ENCODE measurements around the gene ADCY10. TPM values are rescaled to one million over a fixed set of nuclear protein-coding genes. Genes with fewer than 3 reads are reported as not detected.
"Not testable (repeated sequence)": the region's sequence is repeated elsewhere in the genome, so short reads cannot be mapped to it uniquely, and the experiment has no call there.

Gene ADCY10
- total and polyA plus RNA-seq, 2 of the 8 experiments (the other 6 are each of a cell fraction or from before 2014, with no cell fraction given) = 0.02 TPM; not detected in 1

DNA sequence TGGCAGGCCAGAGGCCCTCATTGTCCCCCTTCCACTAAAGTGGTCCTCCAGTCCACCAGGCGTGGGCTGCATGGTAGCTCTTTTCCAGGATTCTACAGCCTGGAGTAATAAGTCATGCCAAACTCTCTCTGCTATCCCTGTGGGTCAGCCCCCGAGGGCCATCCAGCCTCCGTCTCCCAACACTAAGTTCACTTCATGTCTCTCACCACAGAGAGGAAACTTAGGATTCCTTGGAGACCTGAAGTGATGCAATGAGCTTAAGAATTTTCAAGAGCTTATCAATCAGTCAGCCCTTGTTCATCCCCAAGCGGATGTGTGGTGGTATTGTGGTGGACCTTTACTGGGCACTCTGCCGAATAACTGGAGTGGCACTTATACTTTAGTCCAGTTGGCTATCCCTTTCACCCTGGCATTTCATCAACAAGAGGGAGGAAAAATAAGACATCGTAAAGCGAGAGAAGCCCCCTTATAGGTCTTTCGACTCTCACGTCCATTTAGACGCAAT, 48.1 kb downstream of the ADCY10 start:
- H3K4me3 ChIP-seq (ENCODE audit: extremely low read depth in 1 of 4, insufficient read depth in 2 of 4, low read depth in 3 of 4, low read length in 4 of 4); H2AFZ ChIP-seq (ENCODE audit: low read length); H3K36me3 ChIP-seq (ENCODE audit: control insufficient read depth in 2 of 4, insufficient read depth in 4 of 4, low read length in 3 of 4); H4K5ac ChIP-seq (ENCODE audit: insufficient read length, low read depth, low read length); H3K23me2 ChIP-seq (ENCODE audit: low read depth, low read length); POLR2A ChIA-PET (ENCODE audit: partially characterized antibody); H4K8ac ChIP-seq (ENCODE audit: extremely low read depth, insufficient read depth, low read length); H3K56ac ChIP-seq (replicated peaks; ENCODE audit: insufficient read length, low read depth, low read length); H3K79me1 ChIP-seq (ENCODE audit: low read depth, low read length); H3K27ac ChIP-seq (ENCODE audit: low read depth, low read length); H2BK12ac ChIP-seq (ENCODE audit: low read depth, low read length); H3K4me1 ChIP-seq (replicated peaks in 1 of 4; ENCODE audit: control insufficient read depth in 3 of 4, insufficient read depth in 4 of 4, low read length in 3 of 4); H3K9ac ChIP-seq (replicated peaks in 1 of 4; ENCODE audit: extremely low read depth in 1 of 4, low read depth in 3 of 4, low read length in 3 of 4); H4K20me1 ChIP-seq (replicated peaks in 1 of 2; ENCODE audit: control insufficient read depth in 1 of 2, insufficient read depth in 2 of 2, low read length in 2 of 2); H3K23ac ChIP-seq (ENCODE audit: insufficient read length); DNase-seq (ENCODE audit: low read depth in 1 of 2, low spot score in 2 of 2); H3K27me3 ChIP-seq (replicated peaks in 1 of 4; ENCODE audit: control insufficient read depth in 3 of 4, extremely low read depth in 1 of 4, insufficient read depth in 3 of 4, low read length in 3 of 4); FAIRE-seq; H3K14ac ChIP-seq (ENCODE audit: insufficient read length); H2BK15ac ChIP-seq (ENCODE audit: low read length); H2BK20ac ChIP-seq (ENCODE audit: low read length); H3K4ac ChIP-seq (replicated peaks; ENCODE audit: insufficient read length, low read depth, low read length); H4K91ac ChIP-seq (replicated peaks; ENCODE audit: insufficient read length, low read length); H2AK5ac ChIP-seq (ENCODE audit: low read depth, low read length); H2BK120ac ChIP-seq (replicated peaks; ENCODE audit: low read depth, low read length); H3K79me2 ChIP-seq (ENCODE audit: control insufficient read depth in 1 of 2, insufficient read depth in 2 of 2, low read length in 2 of 2); H3K18ac ChIP-seq (ENCODE audit: extremely low read depth, low read length); H2BK5ac ChIP-seq (ENCODE audit: low read depth, low read length); H3K4me2 ChIP-seq (ENCODE audit: insufficient read depth in 1 of 2, low read depth in 2 of 2, low read length in 2 of 2); H3K9me3 ChIP-seq (ENCODE audit: insufficient read depth in 2 of 2, low read depth in 1 of 2, low read length in 1 of 2): not testable (repeated sequence)
- WGBS, 2 experiments (ENCODE audit: extremely low coverage in 1 of 2, insufficient coverage in 1 of 2, insufficient read length in 1 of 2, insufficient replicate concordance in 2 of 2, low coverage in 1 of 2, low lambda C conversion rate in 2 of 2, missing lambda C conversion rate in 1 of 2) = 91% methylated on average over 10 of the region's 10 CpGs; no CpG with 5 or more reads in 1 of the 2 experiments
- CTCF ChIA-PET (ENCODE audit: partially characterized antibody) = interaction anchor here (1.4 kb wide), 1 partner anchor 13 kb away, joined by 5 read pairs; no protein-coding TSS in a partner anchor

DNA sequence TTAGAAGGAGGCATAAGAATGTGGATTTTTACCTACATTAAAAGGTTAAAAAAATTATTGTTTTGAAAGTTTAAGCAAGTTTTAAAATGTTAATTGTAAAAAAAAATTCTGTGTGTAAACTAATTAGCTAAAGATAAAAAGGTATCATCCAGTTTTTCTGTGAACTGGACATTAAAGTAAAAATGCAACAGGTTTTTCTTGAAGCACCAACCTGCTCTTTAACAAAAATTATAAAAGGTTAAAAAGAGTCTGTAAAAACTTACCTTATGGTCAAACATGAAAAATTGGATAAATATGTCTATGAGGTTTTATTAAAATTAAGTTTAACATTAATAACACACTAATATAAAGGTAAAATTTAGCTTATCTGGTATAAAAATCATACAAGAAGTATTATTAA, 48.7 kb downstream of the ADCY10 start:
- H2BK12ac ChIP-seq (ENCODE audit: low read depth, low read length); H3K27ac ChIP-seq (ENCODE audit: low read depth, low read length); H3K36me3 ChIP-seq (ENCODE audit: control insufficient read depth in 2 of 4, insufficient read depth in 4 of 4, low read length in 3 of 4); H4K91ac ChIP-seq (replicated peaks; ENCODE audit: insufficient read length, low read length); H4K8ac ChIP-seq (ENCODE audit: extremely low read depth, insufficient read depth, low read length); H3K27me3 ChIP-seq (replicated peaks in 1 of 4; ENCODE audit: control insufficient read depth in 3 of 4, extremely low read depth in 1 of 4, insufficient read depth in 3 of 4, low read length in 3 of 4); DNase-seq (ENCODE audit: low read depth in 1 of 2, low spot score in 2 of 2); H2BK15ac ChIP-seq (ENCODE audit: low read length); H3K79me2 ChIP-seq (ENCODE audit: control insufficient read depth in 1 of 2, insufficient read depth in 2 of 2, low read length in 2 of 2); H2AFZ ChIP-seq (ENCODE audit: low read length); H4K5ac ChIP-seq (ENCODE audit: insufficient read length, low read depth, low read length); H4K20me1 ChIP-seq (replicated peaks in 1 of 2; ENCODE audit: control insufficient read depth in 1 of 2, insufficient read depth in 2 of 2, low read length in 2 of 2); H2BK20ac ChIP-seq (ENCODE audit: low read length); H3K4me1 ChIP-seq (replicated peaks in 1 of 4; ENCODE audit: control insufficient read depth in 3 of 4, insufficient read depth in 4 of 4, low read length in 3 of 4); FAIRE-seq; H2AK5ac ChIP-seq (ENCODE audit: low read depth, low read length); H3K9me3 ChIP-seq (ENCODE audit: insufficient read depth in 2 of 2, low read depth in 1 of 2, low read length in 1 of 2); H3K56ac ChIP-seq (replicated peaks; ENCODE audit: insufficient read length, low read depth, low read length); H3K23me2 ChIP-seq (ENCODE audit: low read depth, low read length); POLR2A ChIA-PET (ENCODE audit: partially characterized antibody); H3K4me3 ChIP-seq (ENCODE audit: extremely low read depth in 1 of 4, insufficient read depth in 2 of 4, low read depth in 3 of 4, low read length in 4 of 4); H3K4ac ChIP-seq (replicated peaks; ENCODE audit: insufficient read length, low read depth, low read length); H2BK120ac ChIP-seq (replicated peaks; ENCODE audit: low read depth, low read length); H3K9ac ChIP-seq (replicated peaks in 1 of 4; ENCODE audit: extremely low read depth in 1 of 4, low read depth in 3 of 4, low read length in 3 of 4); H3K18ac ChIP-seq (ENCODE audit: extremely low read depth, low read length); H3K4me2 ChIP-seq (ENCODE audit: insufficient read depth in 1 of 2, low read depth in 2 of 2, low read length in 2 of 2); H3K23ac ChIP-seq (ENCODE audit: insufficient read length); H3K79me1 ChIP-seq (ENCODE audit: low read depth, low read length); H3K14ac ChIP-seq (ENCODE audit: insufficient read length); H2BK5ac ChIP-seq (ENCODE audit: low read depth, low read length): not testable (repeated sequence)
- CTCF ChIA-PET (ENCODE audit: partially characterized antibody) = interaction anchor here (1.4 kb wide), 1 partner anchor 12 kb away, joined by 5 read pairs; no protein-coding TSS in a partner anchor
